Heart left ventricle (tissue), 13 donors: ENCODE measurements around the gene B3GLCT.

Source experiments
- POLR2A ChIP-seq, 2 donors: fragments of 450-650 bp; IDR thresholded peaks; one replicate each; pipeline ENCODE4 v1.6.1; 2017; ENCODE audit warnings: antibody characterized with exemption in 2 of 2, mild to moderate bottlenecking in 2 of 2, moderate library complexity in 2 of 2
- TF ChIP-seq, protein P1 (sequence below), 12 donors: fragments of 200-600 bp; sonication (generic) in 4 of 12; IDR thresholded peaks; one replicate each; pipeline versions ENCODE4 v1.5.0 to v1.8.0; 2018 to 2022; ENCODE audit warnings: antibody characterized with exemption in 12 of 12, mild to moderate bottlenecking in 5 of 12
- donor health status: ischemic (EF 13 %, LVEDD 7.1; RV severe dilation, severe dysfunction).
- donor health status: DM: no; HTN: yes; CAD: no.
- donor health status: DM: no; HTN: no; CAD: no.
- donor health status: ischemic (EF 25% LVEDD 6.9; RV normal size, moderate dysfunction).
- donor health status: ischemic (EF 25% LVEDD 5.7; RV mildly dilated, moderate dysfunction).
- donor health status: ischemic (EF 35%, LVEDD 5.7; RV mildly dilated, moderate dysfunction).
- donor health status: nonischemic (EF 11% LVEDD 7.7; RV severe dilation, severe dysfunction).
- donor health status: DM: yes; HTN: yes; CAD: no.
- donor health status: PGD.
- donor health status: ischemic (EF 29% LVEDD 5.4; RV normal size, mild dysfunction).
- donor health status: nonischemic (EF 23%, LVEDD 6.1; RV moderate dilation, normal function).

- TF ChIP-seq, protein P1, sequence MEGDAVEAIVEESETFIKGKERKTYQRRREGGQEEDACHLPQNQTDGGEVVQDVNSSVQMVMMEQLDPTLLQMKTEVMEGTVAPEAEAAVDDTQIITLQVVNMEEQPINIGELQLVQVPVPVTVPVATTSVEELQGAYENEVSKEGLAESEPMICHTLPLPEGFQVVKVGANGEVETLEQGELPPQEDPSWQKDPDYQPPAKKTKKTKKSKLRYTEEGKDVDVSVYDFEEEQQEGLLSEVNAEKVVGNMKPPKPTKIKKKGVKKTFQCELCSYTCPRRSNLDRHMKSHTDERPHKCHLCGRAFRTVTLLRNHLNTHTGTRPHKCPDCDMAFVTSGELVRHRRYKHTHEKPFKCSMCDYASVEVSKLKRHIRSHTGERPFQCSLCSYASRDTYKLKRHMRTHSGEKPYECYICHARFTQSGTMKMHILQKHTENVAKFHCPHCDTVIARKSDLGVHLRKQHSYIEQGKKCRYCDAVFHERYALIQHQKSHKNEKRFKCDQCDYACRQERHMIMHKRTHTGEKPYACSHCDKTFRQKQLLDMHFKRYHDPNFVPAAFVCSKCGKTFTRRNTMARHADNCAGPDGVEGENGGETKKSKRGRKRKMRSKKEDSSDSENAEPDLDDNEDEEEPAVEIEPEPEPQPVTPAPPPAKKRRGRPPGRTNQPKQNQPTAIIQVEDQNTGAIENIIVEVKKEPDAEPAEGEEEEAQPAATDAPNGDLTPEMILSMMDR (IDR thresholded peaks at IDR 0.05), result peak; percentile 60 to 95 (median 84)
- no peak for TF ChIP-seq POLR2A (IDR thresholded peaks at IDR 0.05)
These were observed at the start of gene B3GLCT for GRCh38 chr13:31199849-31200636.
